ENCODE results near the gene TPX2.
A peak's percentile ranks its signal among the peaks of the same experiment; 100 is the strongest.

Gene TPX2

GRCh38 chr20:31833931-31834521 is 94.9 kb downstream of the TPX2 start:
- no peak for DNase-seq (ENCODE audit: low spot score)

- DNase-seq (ENCODE audit: low spot score), result no peak
Measured at GRCh38 chr20:31835554-31835953, 96.5 kb downstream of the TPX2 start.

- DNase-seq (ENCODE audit: low spot score), result peak; percentile 54
Measured at GRCh38 chr20:31835977-31836852, 97.1 kb downstream of the TPX2 start.

- DNase-seq (ENCODE audit: low spot score), result no peak
Measured at GRCh38 chr20:31836853-31837608, 97.9 kb downstream of the TPX2 start.

- DNase-seq (ENCODE audit: low spot score), result no peak
Measured at GRCh38 chr20:31837896-31838397, 98.9 kb downstream of the TPX2 start.

- no peak for DNase-seq (ENCODE audit: low spot score)
Measured at GRCh38 chr20:31838646-31839292, 99.7 kb downstream of the TPX2 start.

GRCh38 chr20:31839782-31840487 is 100.8 kb downstream of the TPX2 start:
- DNase-seq (ENCODE audit: low spot score), result no peak

GRCh38 chr20:31840906-31841816 is 102.1 kb downstream of the TPX2 start:
- no peak for DNase-seq (ENCODE audit: low spot score)

GRCh38 chr20:31841928-31842327 is 102.8 kb downstream of the TPX2 start:
- no peak for DNase-seq (ENCODE audit: low spot score)

- DNase-seq (ENCODE audit: low spot score), result no peak
Measured at GRCh38 chr20:31842471-31843157, 103.5 kb downstream of the TPX2 start.

- no peak for DNase-seq (ENCODE audit: low spot score)
Measured at GRCh38 chr20:31843288-31843687, 104.2 kb downstream of the TPX2 start.

GRCh38 chr20:31843881-31844280 is 104.8 kb downstream of the TPX2 start:
- DNase-seq (ENCODE audit: low spot score), result no peak

GRCh38 chr20:31844737-31845299 is 105.7 kb downstream of the TPX2 start:
- DNase-seq (ENCODE audit: low spot score), result no peak

GRCh38 chr20:31845300-31845863 is 106.3 kb downstream of the TPX2 start, which contains the start of gene FOXS1:
FOXS1 (minus strand) TSS chr20:31845604; CDS start chr20:31845542, 62 bp downstream.
- no peak for DNase-seq (ENCODE audit: low spot score)

- DNase-seq (ENCODE audit: low spot score), result no peak
Measured at GRCh38 chr20:31846793-31847138, 107.7 kb downstream of the TPX2 start.

GRCh38 chr20:31848088-31848999 is 109.3 kb downstream of the TPX2 start:
- DNase-seq (ENCODE audit: low spot score), result no peak

GRCh38 chr20:31849306-31849930 is 110.3 kb downstream of the TPX2 start:
- DNase-seq (ENCODE audit: low spot score), result no peak

All from HuH-7 (cell line).